CD14-positive monocyte (primary cell): ENCODE data around the gene BFSP2. TPM values are rescaled to one million over a fixed set of nuclear protein-coding genes. Genes with fewer than 3 reads are reported as not detected.
A peak's percentile ranks its signal among the peaks of the same experiment; 100 is the strongest.

ENCODE experiments used
- DNase-seq, 3 donors: peaks; one replicate each; pipeline ENCODE4 v3.0.0-alpha.2; 2011 to 2022
- H2AFZ ChIP-seq: 2 replicates; pipeline ENCODE4 v1.6.0; 2012; ENCODE audit warnings: mild to moderate bottlenecking, low read depth, low read length, inconsistent platforms; ENCODE audit not compliant: insufficient read depth, poor library complexity, severe bottlenecking
- H3K27ac ChIP-seq, 2 donors: 1 replicate in 1 of 2; 2 replicates in 1 of 2; pipeline ENCODE4 v1.5.1; 2012 to 2013; ENCODE audit warnings: low read length in 2 of 2, control low read depth in 1 of 2, inconsistent platforms in 1 of 2, low read depth in 1 of 2, mild to moderate bottlenecking in 1 of 2
- H3K27me3 ChIP-seq, 2 donors: one replicate each; pipeline versions ENCODE4 v1.6.0 to v1.6.1; 2011 to 2013; ENCODE audit warnings: low read length in 2 of 2; ENCODE audit not compliant: control insufficient read depth in 2 of 2, insufficient read depth in 2 of 2
- H3K36me3 ChIP-seq, 2 donors: replicated peaks in 1 of 2; 1 replicate in 1 of 2; 2 replicates in 1 of 2; pipeline versions ENCODE4 v1.5.1 to v1.6.1; 2012 to 2013; ENCODE audit warnings: low read length in 2 of 2, control low read depth in 1 of 2, inconsistent platforms in 1 of 2, mild to moderate bottlenecking in 1 of 2; ENCODE audit not compliant: insufficient read depth in 2 of 2, control insufficient read depth in 1 of 2
- H3K4me1 ChIP-seq, 2 donors: 1 replicate in 1 of 2; 2 replicates in 1 of 2; pipeline versions ENCODE4 v1.5.1 to v1.6.1; 2012 to 2013; ENCODE audit warnings: low read length in 2 of 2, control low read depth in 1 of 2, inconsistent platforms in 1 of 2, mild to moderate bottlenecking in 1 of 2, moderate library complexity in 1 of 2; ENCODE audit not compliant: insufficient read depth in 2 of 2, control insufficient read depth in 1 of 2
- H3K4me2 ChIP-seq: replicated peaks from 2 replicates; pipeline ENCODE3; 2012; ENCODE audit warnings: low read length, moderate library complexity, mild to moderate bottlenecking; ENCODE audit not compliant: poor library complexity, severe bottlenecking; ENCODE audit errors: extremely low read depth
- H3K4me3 ChIP-seq, 3 experiments: fragments of 200-600 bp in 1 of 3; sonication (generic) in 1 of 3; replicated peaks in 1 of 3; 1 replicate in 2 of 3; 2 replicates in 1 of 3; pipeline ENCODE4 v1.5.1; 2011 to 2013; ENCODE audit warnings: low read length in 3 of 3, mild to moderate bottlenecking in 3 of 3, control low read depth in 2 of 3, low read depth in 2 of 3, inconsistent platforms in 1 of 3, moderate library complexity in 1 of 3
- H3K79me2 ChIP-seq: 2 replicates; pipeline ENCODE4 v1.6.0; 2012; ENCODE audit warnings: mild to moderate bottlenecking, control low read depth, inconsistent platforms, low read length, moderate library complexity; ENCODE audit not compliant: insufficient read depth
- H3K9ac ChIP-seq: 2 replicates; pipeline ENCODE4 v1.6.0; 2017; ENCODE audit warnings: low read length, mild to moderate bottlenecking; ENCODE audit not compliant: insufficient read depth, poor library complexity, severe bottlenecking
- H3K9me3 ChIP-seq, 2 donors: replicated peaks in 1 of 2; 1 replicate in 1 of 2; 2 replicates in 1 of 2; pipeline versions ENCODE4 v1.5.1 to v1.6.1; 2012 to 2013; ENCODE audit warnings: low read length in 2 of 2, control low read depth in 1 of 2; ENCODE audit not compliant: control insufficient read depth in 1 of 2, insufficient read depth in 1 of 2
- H4K20me1 ChIP-seq: 2 replicates; pipeline ENCODE4 v1.6.0; 2012; ENCODE audit warnings: mild to moderate bottlenecking, low read length, control low read depth, moderate library complexity; ENCODE audit not compliant: insufficient read depth
- H3K27ac Mint-ChIP-seq, 7 donors: one replicate each; pipeline ENCODE4 v1.8.0; 2020; ENCODE audit warnings: mild to moderate bottlenecking in 7 of 7, mixed read lengths in 7 of 7, moderate library complexity in 6 of 7, inconsistent platforms in 2 of 7
- H3K27me3 Mint-ChIP-seq, 3 donors: one replicate each; pipeline ENCODE4 v1.8.0; 2021 to 2022; ENCODE audit warnings: low read depth in 3 of 3, mild to moderate bottlenecking in 3 of 3, mixed read lengths in 3 of 3, moderate library complexity in 3 of 3, inconsistent platforms in 1 of 3
- H3K36me3 Mint-ChIP-seq, 2 donors: one replicate each; pipeline ENCODE4 v1.8.0; 2020; ENCODE audit warnings: mixed read lengths in 2 of 2, inconsistent platforms in 1 of 2, mild to moderate bottlenecking in 1 of 2
- H3K4me1 Mint-ChIP-seq: one replicate; pipeline ENCODE4 v1.8.0; 2020; ENCODE audit warnings: mild to moderate bottlenecking, mixed read lengths
- H3K4me3 Mint-ChIP-seq, 2 donors: one replicate each; pipeline ENCODE4 v1.8.0; 2020; ENCODE audit warnings: mild to moderate bottlenecking in 2 of 2, mixed read lengths in 2 of 2, moderate library complexity in 1 of 2
- H3K9me3 Mint-ChIP-seq, 7 donors: one replicate each; pipeline ENCODE4 v1.8.0; 2020 to 2022; ENCODE audit warnings: mixed read lengths in 7 of 7, mild to moderate bottlenecking in 6 of 7, moderate library complexity in 6 of 7, inconsistent platforms in 2 of 7
- WGBS: methylation state at CpG from one replicate; pipeline ENCODE4 v1.1.5; 2013; ENCODE audit warnings: missing lambda C conversion rate; ENCODE audit not compliant: insufficient coverage; 5-methylcytosine and 5-hydroxymethylcytosine counted together
- intact Hi-C, 2 donors: fragments of 100-400 bp; cut with micrococcal nuclease; formaldehyde crosslinking; loops; one replicate each; pipeline versions ENCODE4 v1.15.0 to v1.15.1; 2023
- polyA plus RNA-seq, 3 donors: library from polyadenylated mRNA; depleted of rRNA in 1 of 3; unstranded in 2 of 3; stranded (reverse) in 1 of 3; fragments of 300-500 nt in 2 of 3; fragments of >200 nt in 1 of 3; fragmentation: Illumina TruSeq in 2 of 3; gene quantifications; 1 replicate in 2 of 3; 2 replicates in 1 of 3; pipeline ENCODE4 v1.2.3, GENCODE V29; 2012 to 2021
- TF ChIP-seq, protein P1 (sequence below): fragments of 200-600 bp; IDR thresholded peaks from one replicate; pipeline ENCODE4 v1.8.0; 2022; ENCODE audit warnings: antibody characterized with exemption, mild to moderate bottlenecking

Gene BFSP2
- polyA plus RNA-seq, 3 donors: not detected

DNA sequence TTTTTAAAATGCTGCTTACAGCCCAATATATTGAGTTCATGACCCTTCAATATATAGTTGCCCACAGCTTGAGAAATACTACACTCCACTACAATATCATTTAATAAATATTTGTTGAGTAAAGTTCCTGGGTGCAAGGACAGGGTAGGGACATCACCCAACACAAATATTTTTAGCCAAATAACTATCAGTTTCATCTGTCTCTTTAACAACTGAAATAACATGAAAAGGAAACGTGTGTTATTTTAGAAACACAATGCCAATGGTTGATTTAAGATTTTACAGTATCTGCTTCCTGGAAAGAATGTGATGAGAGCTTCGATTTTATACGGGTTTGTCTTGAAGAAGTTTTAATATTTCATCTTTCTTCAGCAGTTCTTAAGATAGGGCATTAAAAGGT is 106.0 kb downstream of the BFSP2 start:
- peak overlapping the region; percentile 77 for H3K4me2 ChIP-seq

DNA sequence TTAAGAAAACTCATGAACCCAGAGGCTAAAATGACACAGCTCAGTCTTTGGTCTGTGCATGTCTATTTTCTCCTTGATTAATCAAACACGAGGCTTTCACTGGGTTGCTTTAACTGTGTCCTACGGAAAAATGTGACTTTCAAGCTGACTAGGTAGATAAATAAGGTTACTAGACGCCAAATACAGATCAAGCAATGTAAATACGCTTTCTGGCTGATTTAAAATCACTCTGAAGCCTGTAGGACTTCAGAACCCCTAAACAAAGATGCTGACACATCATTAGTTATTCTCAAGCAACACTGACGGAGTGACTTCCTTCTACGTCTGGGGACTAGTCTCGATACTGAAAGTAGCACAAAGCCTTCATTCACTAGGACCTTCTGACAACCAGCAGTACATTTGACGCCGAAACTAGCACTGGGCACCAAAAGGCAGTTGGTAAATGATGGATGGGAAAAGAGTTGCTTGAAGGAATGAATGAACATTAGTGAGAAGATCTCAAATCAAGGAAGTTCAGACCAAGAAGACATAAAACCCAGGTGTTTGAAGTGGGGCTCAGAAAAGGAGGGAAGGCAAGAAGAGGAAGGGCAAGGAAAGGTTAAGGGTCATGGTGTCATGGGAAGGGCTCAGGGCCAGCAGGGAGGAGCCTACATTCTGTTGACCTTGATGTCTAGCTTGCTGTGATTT is 106.5 kb downstream of the BFSP2 start:
- H3K4me1 ChIP-seq: peaks cover 14 to 20% of the 10 kb centered on the region in 2 donors
- peak overlapping the region; percentile 89 to 99 (median 95) for H3K27ac Mint-ChIP-seq
- H3K4me3 Mint-ChIP-seq: peak overlapping the region; percentile 77 to 82
- H3K4me3 ChIP-seq: peak overlapping the region; percentile 7 to 65 (median 43)
- no peaks in the 10 kb centered on the region for H3K36me3 ChIP-seq
- no peaks in the 10 kb centered on the region for H3K36me3 Mint-ChIP-seq
- H3K79me2 ChIP-seq: no peaks in the 10 kb centered on the region
- peak overlapping the region; percentile 55 to 85 for H3K27ac ChIP-seq
- H2AFZ ChIP-seq: peak overlapping the region; percentile 69
- H3K9ac ChIP-seq: no peak overlapping the region
- H3K4me1 Mint-ChIP-seq: peaks cover 22% of the 10 kb centered on the region
- DNase-seq: peak; percentile 62 to 79 (median 69)
- no peaks in the 10 kb centered on the region for H4K20me1 ChIP-seq
- TF ChIP-seq, protein P1, sequence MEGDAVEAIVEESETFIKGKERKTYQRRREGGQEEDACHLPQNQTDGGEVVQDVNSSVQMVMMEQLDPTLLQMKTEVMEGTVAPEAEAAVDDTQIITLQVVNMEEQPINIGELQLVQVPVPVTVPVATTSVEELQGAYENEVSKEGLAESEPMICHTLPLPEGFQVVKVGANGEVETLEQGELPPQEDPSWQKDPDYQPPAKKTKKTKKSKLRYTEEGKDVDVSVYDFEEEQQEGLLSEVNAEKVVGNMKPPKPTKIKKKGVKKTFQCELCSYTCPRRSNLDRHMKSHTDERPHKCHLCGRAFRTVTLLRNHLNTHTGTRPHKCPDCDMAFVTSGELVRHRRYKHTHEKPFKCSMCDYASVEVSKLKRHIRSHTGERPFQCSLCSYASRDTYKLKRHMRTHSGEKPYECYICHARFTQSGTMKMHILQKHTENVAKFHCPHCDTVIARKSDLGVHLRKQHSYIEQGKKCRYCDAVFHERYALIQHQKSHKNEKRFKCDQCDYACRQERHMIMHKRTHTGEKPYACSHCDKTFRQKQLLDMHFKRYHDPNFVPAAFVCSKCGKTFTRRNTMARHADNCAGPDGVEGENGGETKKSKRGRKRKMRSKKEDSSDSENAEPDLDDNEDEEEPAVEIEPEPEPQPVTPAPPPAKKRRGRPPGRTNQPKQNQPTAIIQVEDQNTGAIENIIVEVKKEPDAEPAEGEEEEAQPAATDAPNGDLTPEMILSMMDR: no peak
- H3K9me3 ChIP-seq: no peaks in the 10 kb centered on the region
- H3K27me3 ChIP-seq: no peaks in the 10 kb centered on the region
- peaks cover 0 to 2% (median 0%) of the 10 kb centered on the region in 3 donors for H3K27me3 Mint-ChIP-seq
- WGBS: 60% methylated on average over 1 of the region's 9 CpGs
- peak overlapping the region; percentile 77 for H3K4me2 ChIP-seq
- intact Hi-C loops: loop anchor here in 1 of 2 donors (2.0 kb wide), 1 partner anchor 68 kb away; no protein-coding TSS in a partner anchor
- H3K9me3 Mint-ChIP-seq: peaks cover 0 to 6% (median 0%) of the 10 kb centered on the region in 7 donors

More for the DNA sequence above, 106.0 kb downstream of the BFSP2 start:
- Histone ChIP-seq H2AFZ (peak overlapping the region; percentile 69), H3K9ac (no peak overlapping the region), H3K4me3 (peak overlapping the region in 1 of 3 experiments; percentile 65), H3K4me1 (peaks cover 14 to 20% of the 10 kb centered on the region in 2 donors), H3K27me3 (no peaks in the 10 kb centered on the region), H3K9me3 (no peaks in the 10 kb centered on the region), H3K36me3 (no peaks in the 10 kb centered on the region), H4K20me1 (no peaks in the 10 kb centered on the region), H3K79me2 (no peaks in the 10 kb centered on the region), H3K27ac (peak overlapping the region in 1 of 2 donors; percentile 85)
- peaks cover 0 to 2% (median 2%) of the 10 kb centered on the region in 3 donors for H3K27me3 Mint-ChIP-seq
- intact Hi-C loops: loop anchor here in 1 of 2 donors (2.0 kb wide), 1 partner anchor 69 kb away; no protein-coding TSS in a partner anchor
- H3K9me3 Mint-ChIP-seq: peaks cover 0 to 6% (median 0%) of the 10 kb centered on the region in 7 donors
- TF ChIP-seq, protein P1: no peak
- H3K36me3 Mint-ChIP-seq: no peaks in the 10 kb centered on the region
- H3K4me1 Mint-ChIP-seq: peaks cover 22% of the 10 kb centered on the region
- no peak for DNase-seq
- no CpG with 5 or more reads among the region's 3 CpGs for WGBS
- H3K27ac Mint-ChIP-seq: peak overlapping the region in 5 of 7 donors; percentile 89 to 99 (median 95)
- H3K4me3 Mint-ChIP-seq: no peak overlapping the region
